GM06990 (cell line): ENCODE measurements around the gene ANKRD27.

Source experiments
- DNase-seq: peaks from one replicate; pipeline ENCODE4 v3.0.0-alpha.2; 2011; ENCODE audit not compliant: insufficient read length; ENCODE audit errors: extremely low read depth
- H3K27me3 ChIP-seq: replicated peaks from 2 replicates; pipeline ENCODE4 v1.6.0; 2011; ENCODE audit warnings: low read length; ENCODE audit not compliant: control insufficient read depth, insufficient read depth
- H3K36me3 ChIP-seq: 2 replicates; pipeline ENCODE4 v1.5.1; 2011; ENCODE audit warnings: low read length; ENCODE audit not compliant: control insufficient read depth, insufficient read depth
- H3K4me3 ChIP-seq: replicated peaks from 2 replicates; pipeline ENCODE4 v1.5.1; 2011; ENCODE audit warnings: low read depth, mild to moderate bottlenecking, control low read depth, low read length
- CTCF ChIP-seq: IDR thresholded peaks from 2 replicates; pipeline ENCODE4 v1.5.1; 2011; ENCODE audit warnings: low read length, control low read depth, mild to moderate bottlenecking, inconsistent platforms; ENCODE audit not compliant: insufficient read depth, poor library complexity, severe bottlenecking

The ANKRD27 gene

DNA sequence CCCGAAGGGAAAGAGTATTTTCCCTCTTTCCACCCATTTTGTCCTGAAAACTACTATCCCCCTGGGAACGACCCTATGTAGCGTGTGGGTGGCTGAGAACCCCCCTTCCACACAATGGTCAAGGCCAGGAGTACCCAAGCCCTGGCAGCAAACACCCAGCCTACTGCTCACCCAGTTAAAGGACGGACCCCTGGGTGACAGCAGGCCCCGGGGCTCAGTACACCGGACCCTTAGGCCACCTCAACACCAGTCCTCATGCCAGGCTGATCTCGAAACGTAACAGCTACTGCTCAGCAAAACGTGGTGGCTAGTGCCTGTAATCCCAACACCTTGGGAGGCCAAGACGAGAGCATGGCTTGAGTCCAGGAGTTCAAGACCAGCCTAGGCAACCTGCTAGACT lies 1.4 kb downstream of the ANKRD27 start:
- no peak for TF ChIP-seq CTCF
- no peaks in the 10 kb centered on the region for H3K27me3 ChIP-seq
- no peak for DNase-seq
- peaks cover 2% of the 10 kb centered on the region; the same call in 1 of the 2 replicates for H3K36me3 ChIP-seq
- peak overlapping the region; percentile 95 for H3K4me3 ChIP-seq

DNA sequence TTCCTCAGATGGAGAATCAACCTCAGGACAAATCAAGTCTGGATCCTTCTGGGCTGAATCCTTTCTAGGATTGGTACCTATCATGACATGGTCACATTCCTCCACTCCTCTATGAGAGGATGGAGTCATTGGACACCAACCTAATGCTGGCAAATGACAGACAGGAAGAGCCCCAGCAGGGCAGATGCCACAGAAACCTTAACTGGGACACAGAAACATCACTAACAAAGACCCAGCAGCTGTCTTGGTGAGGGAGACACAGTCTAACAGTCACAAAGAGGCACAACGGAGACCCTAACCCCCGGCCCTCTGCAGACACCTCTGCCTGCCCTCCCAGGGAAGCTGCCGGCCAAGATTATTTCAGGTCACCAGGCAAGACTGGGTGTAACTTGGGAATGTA lies 2.1 kb downstream of the ANKRD27 start:
- no peak for DNase-seq
- Histone ChIP-seq H3K36me3 (peaks cover 2% of the 10 kb centered on the region; the same call in 1 of the 2 replicates), H3K27me3 (no peaks in the 10 kb centered on the region), H3K4me3 (no peak overlapping the region)
- no peak for TF ChIP-seq CTCF

DNA sequence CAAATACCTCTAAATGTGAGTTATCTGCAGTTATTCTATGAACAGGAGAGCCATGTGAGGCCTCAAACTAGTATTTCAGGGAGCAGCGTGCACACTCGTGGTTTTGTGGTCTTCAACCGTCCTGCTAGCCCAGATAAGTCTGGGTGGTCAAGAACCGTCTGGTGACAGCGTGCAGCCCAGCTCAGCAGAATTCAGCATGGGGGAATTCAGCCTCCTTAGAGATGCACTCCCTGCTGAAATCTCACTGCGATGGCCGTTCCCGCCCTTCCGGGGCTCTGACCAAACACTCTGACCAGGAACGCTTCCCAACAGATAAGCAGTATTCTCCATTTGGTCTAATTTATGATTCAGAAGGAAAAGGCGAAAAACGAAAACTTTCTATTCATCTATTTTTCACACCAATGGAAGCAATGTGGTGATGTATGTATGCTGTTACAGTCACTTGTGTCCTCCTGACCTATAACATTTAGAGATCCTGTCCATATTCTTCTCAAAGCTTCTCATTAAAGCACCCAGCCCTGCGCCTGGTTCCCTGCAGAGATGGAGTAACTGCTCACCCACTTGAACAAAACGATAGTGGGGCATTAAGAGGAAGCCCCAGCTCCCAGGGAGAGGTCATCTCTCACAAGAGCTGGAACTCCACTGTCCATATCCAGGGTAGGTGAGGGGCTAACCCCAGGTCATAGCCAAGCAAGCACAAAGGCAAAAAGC lies 2.9 kb downstream of the ANKRD27 start:
- Histone ChIP-seq H3K4me3 (no peak overlapping the region), H3K27me3 (no peaks in the 10 kb centered on the region), H3K36me3 (peaks cover 2% of the 10 kb centered on the region; the same call in 1 of the 2 replicates)
- DNase-seq, result no peak
- TF ChIP-seq CTCF, result no peak

DNA sequence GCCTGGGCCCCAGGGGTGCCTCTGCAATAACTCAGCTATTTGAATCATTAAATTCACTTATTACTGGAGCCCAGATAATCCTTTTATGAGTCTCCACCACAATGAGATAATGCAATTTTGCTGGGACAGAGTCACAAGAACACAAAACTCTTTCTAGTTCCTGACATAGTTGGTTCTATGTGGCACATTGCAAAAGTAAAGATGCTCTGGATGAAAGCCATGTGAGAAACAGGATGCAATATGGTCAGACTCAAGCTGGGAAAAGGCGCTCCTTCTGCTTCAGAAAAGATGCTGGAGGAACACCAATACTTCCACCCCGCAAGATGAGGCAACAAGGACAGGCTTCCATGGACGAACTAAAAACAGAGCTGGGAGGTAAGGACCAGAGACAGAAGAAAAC lies 5.7 kb downstream of the ANKRD27 start:
- H3K4me3 ChIP-seq, result no peak overlapping the region

DNA sequence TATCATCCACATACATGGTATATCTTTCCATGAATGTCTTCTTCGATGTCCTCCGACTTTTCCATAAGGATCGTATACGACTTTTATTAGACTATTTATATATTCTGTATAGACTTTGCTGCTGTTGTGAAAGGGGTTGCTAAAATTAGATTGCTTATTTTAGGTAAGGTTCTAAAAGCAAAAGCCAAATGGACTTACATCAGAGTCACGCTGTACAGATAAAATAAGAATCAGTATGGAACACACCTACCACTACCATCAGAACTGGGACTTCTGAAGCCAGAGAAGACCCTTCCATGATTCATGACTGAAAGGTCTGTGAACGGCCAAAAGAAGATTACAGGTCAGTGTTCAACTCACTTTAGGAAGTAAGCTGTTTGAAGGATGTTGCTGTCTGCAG lies 8.9 kb downstream of the ANKRD27 start:
- TF ChIP-seq CTCF, result no peak
- H3K4me3 ChIP-seq, result no peak overlapping the region
- no peaks in the 10 kb centered on the region for H3K27me3 ChIP-seq
- peaks cover 2% of the 10 kb centered on the region; the same call in 1 of the 2 replicates for H3K36me3 ChIP-seq
- DNase-seq, result no peak

More for the DNA sequence above, 5.7 kb downstream of the ANKRD27 start:
- Histone ChIP-seq H3K27me3 (no peaks in the 10 kb centered on the region), H3K36me3 (peaks cover 3% of the 10 kb centered on the region; the same call in 1 of the 2 replicates)
- no peak for DNase-seq
- TF ChIP-seq CTCF, result no peak
